HL-60 (cell line): ENCODE measurements around the gene ABCC2.
"Not testable (repeated sequence)": the region's sequence is repeated elsewhere in the genome, so short reads cannot be mapped to it uniquely, and the experiment has no call there.

Experiments used
- DNase-seq, 2 experiments: peaks; one replicate each; pipeline ENCODE4 v3.0.0-alpha.2; 2010 to 2020; ENCODE audit warnings: low read depth in 1 of 2, low spot score in 1 of 2
- H3K27ac ChIP-seq: fragments of 250-450 bp; sonication (Bioruptor Pico); replicated peaks from 2 replicates; pipeline ENCODE4 v1.5.1; 2020; ENCODE audit warnings: mild to moderate bottlenecking, moderate library complexity
- H3K27me3 ChIP-seq: fragments of 250-450 bp; sonication (Bioruptor Pico); 2 replicates; pipeline ENCODE4 v1.5.1; 2021; ENCODE audit warnings: mild to moderate bottlenecking, moderate library complexity; ENCODE audit not compliant: insufficient read depth, poor library complexity, severe bottlenecking
- H3K4me3 ChIP-seq: replicated peaks from 2 replicates; pipeline ENCODE4 v1.5.1; 2011; ENCODE audit warnings: mild to moderate bottlenecking, control low read depth, low read length; ENCODE audit not compliant: insufficient read depth
- GABPA ChIP-seq: IDR thresholded peaks from 2 replicates; pipeline ENCODE4 v1.6.1; 2012; ENCODE audit warnings: low read depth
- POLR2AphosphoS5 ChIP-seq: IDR thresholded peaks from 2 replicates; pipeline ENCODE4 v1.6.1; 2012; ENCODE audit warnings: low read depth
- SPI1 ChIP-seq: IDR thresholded peaks from 2 replicates; pipeline ENCODE4 v1.6.1; 2012; ENCODE audit warnings: low read depth, mild to moderate bottlenecking, borderline replicate concordance
- TF ChIP-seq, protein P1 (sequence below): IDR thresholded peaks from one replicate; pipeline ENCODE4 v1.5.1; 2011; ENCODE audit warnings: low read length, control low read depth, inconsistent platforms; ENCODE audit not compliant: insufficient read depth
- TF ChIP-seq, protein P2 (sequence below): IDR thresholded peaks from 2 replicates; pipeline ENCODE4 v1.6.1; 2012; ENCODE audit warnings: low read depth; ENCODE audit not compliant: insufficient replicate concordance

The ABCC2 gene

DNA sequence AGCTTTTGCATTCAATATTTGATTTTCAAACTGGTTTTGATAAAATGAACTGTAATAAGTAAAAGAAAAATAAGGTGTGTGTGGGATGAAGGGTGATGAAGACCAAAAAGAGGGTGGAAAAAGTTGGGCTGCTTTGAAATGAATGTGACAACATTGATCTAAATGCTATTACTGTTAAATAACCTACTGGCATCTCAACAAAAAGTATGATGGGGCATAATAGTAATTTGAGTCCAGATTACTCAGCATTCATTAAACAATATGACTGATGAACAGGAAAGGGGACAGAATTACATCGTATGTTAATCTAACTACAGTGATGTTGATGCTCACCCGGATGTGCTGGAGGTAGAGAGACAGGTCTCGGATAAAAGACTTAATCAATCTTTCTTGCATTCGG, 112.2 kb downstream of the ABCC2 start:
- no peaks in the 10 kb centered on the region for H3K27me3 ChIP-seq
- TF ChIP-seq, protein P1, sequence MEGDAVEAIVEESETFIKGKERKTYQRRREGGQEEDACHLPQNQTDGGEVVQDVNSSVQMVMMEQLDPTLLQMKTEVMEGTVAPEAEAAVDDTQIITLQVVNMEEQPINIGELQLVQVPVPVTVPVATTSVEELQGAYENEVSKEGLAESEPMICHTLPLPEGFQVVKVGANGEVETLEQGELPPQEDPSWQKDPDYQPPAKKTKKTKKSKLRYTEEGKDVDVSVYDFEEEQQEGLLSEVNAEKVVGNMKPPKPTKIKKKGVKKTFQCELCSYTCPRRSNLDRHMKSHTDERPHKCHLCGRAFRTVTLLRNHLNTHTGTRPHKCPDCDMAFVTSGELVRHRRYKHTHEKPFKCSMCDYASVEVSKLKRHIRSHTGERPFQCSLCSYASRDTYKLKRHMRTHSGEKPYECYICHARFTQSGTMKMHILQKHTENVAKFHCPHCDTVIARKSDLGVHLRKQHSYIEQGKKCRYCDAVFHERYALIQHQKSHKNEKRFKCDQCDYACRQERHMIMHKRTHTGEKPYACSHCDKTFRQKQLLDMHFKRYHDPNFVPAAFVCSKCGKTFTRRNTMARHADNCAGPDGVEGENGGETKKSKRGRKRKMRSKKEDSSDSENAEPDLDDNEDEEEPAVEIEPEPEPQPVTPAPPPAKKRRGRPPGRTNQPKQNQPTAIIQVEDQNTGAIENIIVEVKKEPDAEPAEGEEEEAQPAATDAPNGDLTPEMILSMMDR = no peak
- TF ChIP-seq POLR2AphosphoS5 (no peak), GABPA (no peak), SPI1 (no peak)
- TF ChIP-seq, protein P2, sequence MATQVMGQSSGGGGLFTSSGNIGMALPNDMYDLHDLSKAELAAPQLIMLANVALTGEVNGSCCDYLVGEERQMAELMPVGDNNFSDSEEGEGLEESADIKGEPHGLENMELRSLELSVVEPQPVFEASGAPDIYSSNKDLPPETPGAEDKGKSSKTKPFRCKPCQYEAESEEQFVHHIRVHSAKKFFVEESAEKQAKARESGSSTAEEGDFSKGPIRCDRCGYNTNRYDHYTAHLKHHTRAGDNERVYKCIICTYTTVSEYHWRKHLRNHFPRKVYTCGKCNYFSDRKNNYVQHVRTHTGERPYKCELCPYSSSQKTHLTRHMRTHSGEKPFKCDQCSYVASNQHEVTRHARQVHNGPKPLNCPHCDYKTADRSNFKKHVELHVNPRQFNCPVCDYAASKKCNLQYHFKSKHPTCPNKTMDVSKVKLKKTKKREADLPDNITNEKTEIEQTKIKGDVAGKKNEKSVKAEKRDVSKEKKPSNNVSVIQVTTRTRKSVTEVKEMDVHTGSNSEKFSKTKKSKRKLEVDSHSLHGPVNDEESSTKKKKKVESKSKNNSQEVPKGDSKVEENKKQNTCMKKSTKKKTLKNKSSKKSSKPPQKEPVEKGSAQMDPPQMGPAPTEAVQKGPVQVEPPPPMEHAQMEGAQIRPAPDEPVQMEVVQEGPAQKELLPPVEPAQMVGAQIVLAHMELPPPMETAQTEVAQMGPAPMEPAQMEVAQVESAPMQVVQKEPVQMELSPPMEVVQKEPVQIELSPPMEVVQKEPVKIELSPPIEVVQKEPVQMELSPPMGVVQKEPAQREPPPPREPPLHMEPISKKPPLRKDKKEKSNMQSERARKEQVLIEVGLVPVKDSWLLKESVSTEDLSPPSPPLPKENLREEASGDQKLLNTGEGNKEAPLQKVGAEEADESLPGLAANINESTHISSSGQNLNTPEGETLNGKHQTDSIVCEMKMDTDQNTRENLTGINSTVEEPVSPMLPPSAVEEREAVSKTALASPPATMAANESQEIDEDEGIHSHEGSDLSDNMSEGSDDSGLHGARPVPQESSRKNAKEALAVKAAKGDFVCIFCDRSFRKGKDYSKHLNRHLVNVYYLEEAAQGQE = no peak
- no peak overlapping the region for H3K4me3 ChIP-seq
- H3K27ac ChIP-seq = no peak overlapping the region
- no peak for DNase-seq

DNA sequence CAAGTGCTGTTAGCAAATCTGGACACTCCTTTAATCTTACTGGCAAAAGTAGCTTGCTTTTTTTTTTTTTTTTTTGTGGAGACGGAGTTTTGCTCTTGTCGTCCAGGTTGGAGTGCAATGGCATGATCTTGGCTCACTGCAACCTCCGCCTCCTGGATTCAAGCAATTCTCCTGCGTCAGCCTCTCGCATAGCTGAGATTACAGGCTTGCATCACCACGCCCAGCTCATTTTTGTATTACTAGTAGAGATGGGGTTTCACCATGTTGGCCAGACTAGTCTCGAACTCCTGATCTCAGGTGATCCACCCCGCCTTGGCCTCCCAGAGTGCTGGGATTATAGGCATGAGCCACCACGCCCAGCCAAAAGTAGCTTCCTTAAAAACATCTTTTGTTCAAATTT, 112.6 kb downstream of the ABCC2 start:
- H3K27ac ChIP-seq = not testable (repeated sequence)

DNA sequence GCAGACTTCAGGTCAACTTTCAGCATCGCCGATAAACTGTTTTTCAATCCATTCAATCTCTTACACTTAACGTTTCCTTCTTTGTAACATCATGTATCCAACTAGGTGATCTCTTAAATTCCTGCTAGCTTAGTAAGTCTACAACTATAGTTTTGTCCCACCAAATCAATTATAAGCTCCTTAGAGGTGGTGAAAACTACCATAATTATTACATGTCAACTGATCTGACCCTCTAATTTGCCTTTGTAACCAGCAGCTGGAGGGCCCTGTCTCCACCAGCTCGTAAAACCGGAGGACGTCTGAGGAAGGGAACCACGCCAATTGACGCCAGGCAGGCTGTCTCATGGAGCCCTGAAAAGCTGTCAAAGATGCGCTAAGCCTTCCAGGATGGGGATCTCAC, 113.4 kb downstream of the ABCC2 start:
- DNase-seq = no peak
- TF ChIP-seq, protein P2 = no peak
- TF ChIP-seq POLR2AphosphoS5 (no peak), GABPA (no peak), SPI1 (no peak)
- TF ChIP-seq, protein P1 = no peak
- H3K27ac ChIP-seq = no peak overlapping the region
- H3K27me3 ChIP-seq = no peaks in the 10 kb centered on the region
- H3K4me3 ChIP-seq = no peak overlapping the region

More for the DNA sequence above, 112.6 kb downstream of the ABCC2 start:
- not testable (repeated sequence) for H3K27me3 ChIP-seq, DNase-seq, H3K4me3 ChIP-seq
